Activated CD4-positive, alpha-beta T cell treated with anti-CD3 and anti-CD28 coated beads, Interleukin-2, amount 10 ng/mL, durations not matched to agents 7 days and 5 days (primary cell): ENCODE measurements around the gene TUBB. TPM values are rescaled to one million over a fixed set of nuclear protein-coding genes. Genes with fewer than 3 reads are reported as not detected.

Experiments
- CTCF ChIA-PET: fragments of 350-600 bp; sonication (Branson Sonifier 250); formaldehyde crosslinking; loops from one replicate; lab custom pipeline; 2021; ENCODE audit warnings: antibody characterized with exemption; lab: Charles Lee
- POLR2A ChIA-PET: fragments of 350-600 bp; sonication (Branson Sonifier 250); formaldehyde crosslinking; loops from one replicate; lab custom pipeline; 2021; ENCODE audit warnings: antibody characterized with exemption; lab: Charles Lee
- DNase-seq: peaks from one replicate; pipeline ENCODE4 v3.0.0-alpha.2; 2020
- H3K27ac Mint-ChIP-seq: one replicate; pipeline ENCODE4 v1.8.0; 2021; ENCODE audit warnings: mild to moderate bottlenecking, moderate library complexity, mixed read lengths
- H3K27me3 Mint-ChIP-seq: one replicate; pipeline ENCODE4 v1.8.0; 2021; ENCODE audit warnings: mixed read lengths
- H3K36me3 Mint-ChIP-seq: one replicate; pipeline ENCODE4 v1.8.0; 2021; ENCODE audit warnings: low read depth, mixed read lengths
- H3K4me1 Mint-ChIP-seq: one replicate; pipeline ENCODE4 v1.8.0; 2021; ENCODE audit warnings: mixed read lengths
- H3K4me3 Mint-ChIP-seq: one replicate; pipeline ENCODE4 v1.8.0; 2021; ENCODE audit warnings: mild to moderate bottlenecking, moderate library complexity, mixed read lengths
- H3K9me3 Mint-ChIP-seq: one replicate; pipeline ENCODE4 v1.8.0; 2021; ENCODE audit warnings: mixed read lengths
- total RNA-seq, 2 experiments: library from RNA; stranded (reverse); gene quantifications; one replicate each; pipeline ENCODE4 v1.2.3, GENCODE V29; 2021

TUBB gene
- total RNA-seq, 2 experiments from 2014 or later, result 1,494 to 1,661 TPM

DNA sequence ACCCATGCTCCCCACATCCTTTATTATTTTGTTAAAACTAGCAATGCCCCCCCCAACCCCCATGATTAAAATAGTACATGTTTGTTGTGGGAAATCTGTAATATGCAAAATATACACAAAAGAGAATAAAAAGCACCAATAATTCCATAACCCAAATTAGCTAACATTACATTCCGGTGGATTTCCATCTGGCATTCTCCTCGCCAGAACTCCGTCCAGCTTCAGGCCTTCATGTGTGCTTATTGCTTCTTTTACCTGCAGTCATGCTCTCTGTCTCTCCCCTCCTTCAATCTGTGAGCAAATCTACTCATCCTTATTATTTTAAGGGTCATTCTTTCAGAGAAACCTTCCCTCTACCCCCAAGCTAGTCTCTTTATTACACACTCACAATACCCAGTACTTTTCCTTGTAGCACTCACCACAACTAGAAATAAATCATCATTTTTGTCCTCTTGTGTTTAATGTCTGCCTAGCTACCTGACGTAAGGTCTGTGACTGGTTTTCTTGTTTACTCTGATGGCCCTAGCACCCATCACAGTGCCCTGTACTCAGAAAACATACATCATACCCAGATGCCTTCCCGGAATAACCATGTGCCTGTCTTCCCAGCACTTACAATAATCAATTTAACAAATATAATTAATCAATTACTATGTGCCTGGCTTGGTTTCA, 49.8 kb downstream of the TUBB start:
- Mint-ChIP-seq H3K27me3 (no peaks in the 10 kb centered on the region), H3K4me1 (peaks cover 75% of the 10 kb centered on the region), H3K9me3 (peaks cover 2% of the 10 kb centered on the region), H3K36me3 (peaks cover 3% of the 10 kb centered on the region), H3K27ac (peak overlapping the region; percentile 76), H3K4me3 (peak overlapping the region; percentile 50)
- ChIA-PET POLR2A (no interaction called here), CTCF (interaction anchor here (0.6 to 2.4 kb wide), 10 partner anchors 11 to 310 kb away, joined by 3 to 10 read pairs (median 4); partner anchors contain the start of genes DHX16 and FLOT1)
- no peak for DNase-seq

GRCh38 chr6:30770592-30770991, 50.4 kb downstream of the TUBB start:
- Mint-ChIP-seq H3K36me3 (peaks cover 1% of the 10 kb centered on the region), H3K27me3 (no peaks in the 10 kb centered on the region), H3K9me3 (no peaks in the 10 kb centered on the region), H3K4me1 (peaks cover 75% of the 10 kb centered on the region), H3K27ac (peak overlapping the region; percentile 14), H3K4me3 (no peak overlapping the region)
- no peak for DNase-seq
- CTCF ChIA-PET, result interaction anchor here (0.7 to 2.4 kb wide), 4 partner anchors 10 to 309 kb away, joined by 3 to 10 read pairs (median 5); partner anchors contain the start of gene DHX16
- POLR2A ChIA-PET, result no interaction called here

GRCh38 chr6:30774701-30775100, 54.5 kb downstream of the TUBB start:
- DNase-seq, result no peak
- Mint-ChIP-seq H3K27ac (no peak overlapping the region), H3K27me3 (no peaks in the 10 kb centered on the region), H3K4me1 (peaks cover 72% of the 10 kb centered on the region), H3K4me3 (no peak overlapping the region), H3K9me3 (no peaks in the 10 kb centered on the region), H3K36me3 (peaks cover 2% of the 10 kb centered on the region)
- ChIA-PET CTCF (interaction anchor here (1.4 kb wide), 1 partner anchor 47 kb away, joined by 4 read pairs; no protein-coding TSS in a partner anchor), POLR2A (no interaction called here)

Other genes with a start within 250 kb of the TUBB start
- 100 to 1,000 TPM; 706 to 753 TPM for gene HLA-E, start 230.8 kb upstream of the TUBB start, total RNA-seq
- 10 to 100 TPM; 51.5 to 59.9 TPM for gene GNL1, start 163.9 kb upstream of the TUBB start, total RNA-seq
- 10 to 100 TPM; 16.0 to 22.2 TPM for gene PRR3, start 163.1 kb upstream of the TUBB start, total RNA-seq
- gene ABCF1, start 148.9 kb upstream of the TUBB start, total RNA-seq, result 10 to 100 TPM; 72.2 to 78.0 TPM
- gene PPP1R10, start 103.1 kb upstream of the TUBB start, total RNA-seq, result 100 to 1,000 TPM in 1 of 2 experiments, 10 to 100 TPM in 1; 99.1 to 117 TPM
- gene MRPS18B, start 102.5 kb upstream of the TUBB start, total RNA-seq, result 10 to 100 TPM; 41.4 to 44.4 TPM
- gene ATAT1, start 93.5 kb upstream of the TUBB start, total RNA-seq, result 1 to 10 TPM; 8.3 to 9.7 TPM
- gene C6orf136, start 73.2 kb upstream of the TUBB start, total RNA-seq, result 10 to 100 TPM; 23.2 to 23.9 TPM
- gene DHX16, start 47.3 kb upstream of the TUBB start, total RNA-seq, result 10 to 100 TPM; 40.4 to 40.7 TPM
- gene PPP1R18, start 33.7 kb upstream of the TUBB start, total RNA-seq, result 100 to 1,000 TPM; 243 to 272 TPM
- gene NRM, start 29.4 kb upstream of the TUBB start, total RNA-seq, result 10 to 100 TPM; 43.1 to 58.8 TPM
- 10 to 100 TPM; 46.8 to 53.2 TPM for gene MDC1, start 3.1 kb upstream of the TUBB start, total RNA-seq
- 100 to 1,000 TPM; 199 to 213 TPM for gene FLOT1, start 22.3 kb downstream of the TUBB start, total RNA-seq
- gene IER3, start 24.2 kb downstream of the TUBB start, total RNA-seq, result 10 to 100 TPM; 30.5 to 34.9 TPM
- 1 to 10 TPM; 4.5 to 5.6 TPM for gene DDR1, start 164.2 kb downstream of the TUBB start, total RNA-seq
- 10 to 100 TPM; 28.5 to 34.1 TPM for gene GTF2H4, start 187.9 kb downstream of the TUBB start, total RNA-seq
- gene VARS2, start 193.9 kb downstream of the TUBB start, total RNA-seq, result 10 to 100 TPM; 34.3 to 40.2 TPM
- gene SFTA2, start 211.8 kb downstream of the TUBB start, total RNA-seq, result not detected
- not detected for gene MUCL3, start 220.6 kb downstream of the TUBB start, total RNA-seq